SK-N-MC (cell line): ENCODE data around the gene P4HA2.

Source experiments
- EZH2 ChIP-seq: fragments of 200-600 bp; sonication (generic); IDR thresholded peaks from one replicate; pipeline ENCODE4 v1.6.1; 2017; ENCODE audit warnings: antibody characterized with exemption
- FOXP2 ChIP-seq: optimal IDR thresholded peaks from 2 replicates; pipeline ENCODE3; 2011; ENCODE audit warnings: mild to moderate bottlenecking, moderate library complexity; ENCODE audit not compliant: insufficient read depth; ENCODE audit errors: extremely low read length, control extremely low read depth
- POLR2AphosphoS5 ChIP-seq: IDR thresholded peaks from 2 replicates; pipeline ENCODE4 v1.6.1; 2012; ENCODE audit warnings: mild to moderate bottlenecking, low read depth, low read length, borderline replicate concordance

DNA sequence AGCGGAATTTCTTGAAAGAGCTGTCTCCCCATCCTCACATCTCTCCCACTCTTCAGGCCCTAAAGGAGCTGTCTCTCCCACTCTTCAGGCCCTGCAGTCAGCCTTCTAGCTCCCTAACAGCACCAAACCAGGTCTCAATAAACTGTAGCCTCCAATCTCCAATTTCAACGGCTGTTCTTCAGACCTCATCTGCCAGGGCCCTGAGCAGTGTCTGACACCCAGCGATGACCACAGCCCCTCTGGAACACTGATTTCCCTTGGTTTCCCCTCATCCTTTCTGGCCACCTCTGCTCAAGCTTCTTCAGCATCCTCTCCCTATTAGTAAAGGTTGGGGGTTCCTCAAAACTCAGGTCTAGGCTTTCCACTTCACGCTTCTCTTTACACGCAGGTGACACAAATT lies 1.6 kb upstream of the P4HA2 start:
- TF ChIP-seq EZH2 (no peak), POLR2AphosphoS5 (no peak), FOXP2 (no peak)
